Suprapubic skin (tissue), 4 donors: ENCODE measurements around the gene NECAB3. TPM values are rescaled to one million over a fixed set of nuclear protein-coding genes. Genes with fewer than 3 reads are reported as not detected.

Experiments used
- DNase-seq, 2 donors: peaks; one replicate each; pipeline ENCODE4 v3.0.0-alpha.2; 2019; ENCODE audit warnings: low spot score in 2 of 2
- H3K27ac ChIP-seq: fragments of 200-600 bp; sonication (generic); one replicate; pipeline ENCODE4 v1.5.1; 2019
- H3K27me3 ChIP-seq: fragments of 200-600 bp; sonication (generic); one replicate; pipeline ENCODE4 v1.5.1; 2019
- H3K36me3 ChIP-seq: fragments of 200-600 bp; sonication (generic); one replicate; pipeline ENCODE4 v1.5.1; 2019
- H3K4me1 ChIP-seq: fragments of 200-600 bp; sonication (generic); one replicate; pipeline ENCODE4 v1.5.1; 2019
- H3K4me3 ChIP-seq: fragments of 200-600 bp; sonication (generic); one replicate; pipeline ENCODE4 v1.5.1; 2019; ENCODE audit warnings: mild to moderate bottlenecking
- H3K9me3 ChIP-seq: fragments of 200-600 bp; sonication (generic); one replicate; pipeline ENCODE4 v1.5.1; 2019
- EP300 ChIP-seq: sonication (generic); formaldehyde crosslinking; IDR thresholded peaks from one replicate; pipeline ENCODE4 v1.6.1; 2017; ENCODE audit warnings: antibody characterized with exemption
- POLR2A ChIP-seq, 2 donors: fragments of 450-650 bp; IDR thresholded peaks; one replicate each; pipeline ENCODE4 v1.6.1; 2017; ENCODE audit warnings: antibody characterized with exemption in 2 of 2, mild to moderate bottlenecking in 2 of 2, moderate library complexity in 2 of 2
- POLR2AphosphoS5 ChIP-seq, 3 donors: sonication (generic); formaldehyde crosslinking; IDR thresholded peaks; one replicate each; pipeline ENCODE4 v1.6.1; 2017; ENCODE audit warnings: antibody characterized with exemption in 3 of 3
- whole genome bisulfite sequencing: methylation state at CpG from one replicate; pipeline ENCODE4 v1.1.5; 2018; 5-methylcytosine and 5-hydroxymethylcytosine counted together
- total RNA-seq, 4 donors: library from RNA; depleted of rRNA; stranded (reverse); fragments of >200 nt; gene quantifications; one replicate each; pipeline ENCODE4 v1.1.0, GENCODE V29; 2016
- TF ChIP-seq, protein P1 (sequence below), 2 donors: fragments of 200-600 bp in 1 of 2; fragments of 450-650 bp in 1 of 2; sonication (generic) in 1 of 2; IDR thresholded peaks; one replicate each; pipeline ENCODE4 v1.5.1; 2016 to 2019; ENCODE audit warnings: antibody characterized with exemption in 2 of 2, mild to moderate bottlenecking in 1 of 2, moderate library complexity in 1 of 2

The NECAB3 gene
- total RNA-seq, 4 donors from 2014 or later, result 19.9 to 37.5 (median 22.1) TPM

DNA sequence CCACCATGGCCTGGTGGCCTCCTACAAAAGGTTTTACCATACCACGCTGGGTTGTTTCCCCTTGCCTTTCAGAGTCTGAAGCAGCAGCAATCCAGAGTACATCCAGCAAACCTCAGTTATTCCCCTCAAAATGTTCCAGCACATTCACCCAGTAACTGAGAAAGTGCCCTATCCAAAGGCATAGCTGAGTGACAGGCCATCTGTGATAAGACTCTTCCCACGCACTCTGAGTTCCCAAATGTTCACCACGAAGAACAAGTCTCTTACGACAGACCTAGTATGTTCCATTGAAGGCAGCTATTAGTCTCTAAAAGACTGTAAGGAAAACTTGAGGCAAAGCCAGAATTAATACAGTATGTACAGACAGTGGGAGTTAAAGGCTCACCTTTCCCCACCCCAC, 43.7 kb downstream of the NECAB3 start:
- Histone ChIP-seq H3K4me3 (no peak overlapping the region), H3K9me3 (no peaks in the 10 kb centered on the region), H3K36me3 (peaks cover 77% of the 10 kb centered on the region), H3K4me1 (no peaks in the 10 kb centered on the region), H3K27ac (no peak overlapping the region), H3K27me3 (no peaks in the 10 kb centered on the region)
- TF ChIP-seq, protein P1, sequence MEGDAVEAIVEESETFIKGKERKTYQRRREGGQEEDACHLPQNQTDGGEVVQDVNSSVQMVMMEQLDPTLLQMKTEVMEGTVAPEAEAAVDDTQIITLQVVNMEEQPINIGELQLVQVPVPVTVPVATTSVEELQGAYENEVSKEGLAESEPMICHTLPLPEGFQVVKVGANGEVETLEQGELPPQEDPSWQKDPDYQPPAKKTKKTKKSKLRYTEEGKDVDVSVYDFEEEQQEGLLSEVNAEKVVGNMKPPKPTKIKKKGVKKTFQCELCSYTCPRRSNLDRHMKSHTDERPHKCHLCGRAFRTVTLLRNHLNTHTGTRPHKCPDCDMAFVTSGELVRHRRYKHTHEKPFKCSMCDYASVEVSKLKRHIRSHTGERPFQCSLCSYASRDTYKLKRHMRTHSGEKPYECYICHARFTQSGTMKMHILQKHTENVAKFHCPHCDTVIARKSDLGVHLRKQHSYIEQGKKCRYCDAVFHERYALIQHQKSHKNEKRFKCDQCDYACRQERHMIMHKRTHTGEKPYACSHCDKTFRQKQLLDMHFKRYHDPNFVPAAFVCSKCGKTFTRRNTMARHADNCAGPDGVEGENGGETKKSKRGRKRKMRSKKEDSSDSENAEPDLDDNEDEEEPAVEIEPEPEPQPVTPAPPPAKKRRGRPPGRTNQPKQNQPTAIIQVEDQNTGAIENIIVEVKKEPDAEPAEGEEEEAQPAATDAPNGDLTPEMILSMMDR (IDR thresholded peaks at IDR 0.05), result no peak
- TF ChIP-seq POLR2AphosphoS5 (IDR thresholded peaks at IDR 0.05) (no peak), POLR2A (IDR thresholded peaks at IDR 0.05) (no peak), EP300 (no peak)
- WGBS, result 92% methylated on average over 4 of the region's 4 CpGs
- DNase-seq, result no peak

DNA sequence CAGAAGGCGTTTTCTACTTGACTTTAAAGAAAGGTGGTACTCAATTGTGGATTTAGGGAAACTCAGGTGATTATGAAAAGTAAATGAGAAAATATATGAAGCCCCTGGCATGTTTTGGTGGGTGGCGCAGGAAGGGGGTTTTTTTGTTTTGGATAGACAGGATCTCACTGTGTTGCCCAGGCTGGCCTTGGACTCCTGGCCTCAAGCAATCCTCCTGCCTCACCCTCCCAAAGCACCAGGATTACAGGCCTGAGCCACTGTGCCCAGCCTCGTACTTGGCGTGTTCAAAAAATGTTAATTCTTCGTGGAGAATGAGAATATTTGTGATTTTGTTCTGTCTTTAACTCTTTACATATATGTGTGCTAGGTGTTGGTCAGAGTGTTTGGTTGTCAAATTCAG, 44.2 kb downstream of the NECAB3 start:
- Histone ChIP-seq H3K27me3 (no peaks in the 10 kb centered on the region), H3K9me3 (no peaks in the 10 kb centered on the region), H3K27ac (no peak overlapping the region), H3K4me3 (no peak overlapping the region), H3K36me3 (peaks cover 81% of the 10 kb centered on the region), H3K4me1 (no peaks in the 10 kb centered on the region)
- no peak for DNase-seq
- WGBS, result 90% methylated on average over 5 of the region's 5 CpGs
- TF ChIP-seq, protein P1 (IDR thresholded peaks at IDR 0.05), result no peak

DNA sequence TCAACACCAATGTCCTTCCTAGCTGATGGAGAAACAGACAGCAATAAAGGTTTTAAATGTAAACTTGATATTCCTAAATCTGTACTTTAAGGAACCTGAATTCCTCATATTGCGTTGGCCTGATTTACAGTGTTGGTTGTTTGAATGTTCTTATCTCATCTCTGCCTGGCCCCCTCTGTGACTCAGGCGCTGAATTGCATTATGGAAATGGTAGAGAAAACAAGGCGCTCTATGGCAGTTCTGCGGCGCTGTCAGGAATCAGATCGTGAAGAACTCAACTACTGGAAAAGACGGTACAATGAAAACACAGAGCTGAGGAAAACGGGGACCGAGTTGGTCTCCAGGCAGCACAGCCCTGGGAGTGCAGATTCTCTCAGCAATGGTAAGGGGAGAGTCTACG, 44.7 kb downstream of the NECAB3 start:
- Histone ChIP-seq H3K27me3 (no peaks in the 10 kb centered on the region), H3K27ac (no peak overlapping the region)

DNA sequence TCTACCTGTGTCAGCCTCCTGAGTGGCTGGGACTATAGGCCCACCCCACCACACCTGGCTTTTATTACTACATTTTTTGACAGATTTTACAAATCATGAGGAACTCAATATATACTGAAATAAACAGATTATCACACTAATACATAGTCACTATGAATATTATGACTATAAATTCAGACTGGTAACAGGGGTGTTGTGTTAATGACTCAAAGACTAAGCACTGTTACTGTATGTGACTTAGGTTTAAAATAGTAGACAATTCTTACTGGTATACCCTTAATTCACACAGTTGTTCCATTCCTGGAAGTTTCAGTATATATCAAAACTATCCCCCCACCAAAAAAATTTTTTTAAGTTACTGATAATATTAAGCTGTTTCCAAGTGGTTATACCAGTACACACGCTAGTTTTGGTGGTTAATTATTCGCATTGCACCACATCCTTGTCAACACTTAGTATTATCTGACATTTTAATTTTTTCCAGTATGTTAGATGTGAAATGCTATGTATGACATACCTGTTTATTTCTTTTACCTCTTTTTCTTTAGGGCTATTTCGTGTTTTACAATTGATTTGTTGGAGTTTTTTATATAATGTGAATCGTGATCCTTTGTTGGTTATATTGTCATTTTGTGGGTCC, 46.5 kb downstream of the NECAB3 start:
- TF ChIP-seq, protein P1 (IDR thresholded peaks at IDR 0.05), result no peak
- no peak for TF ChIP-seq POLR2A (IDR thresholded peaks at IDR 0.05)
- no peak for TF ChIP-seq EP300
- no peak for TF ChIP-seq POLR2AphosphoS5 (IDR thresholded peaks at IDR 0.05)
- 98% methylated on average over 4 of the region's 4 CpGs for WGBS
- DNase-seq, result no peak
- Histone ChIP-seq H3K4me3 (no peak overlapping the region), H3K27ac (no peak overlapping the region), H3K27me3 (no peaks in the 10 kb centered on the region), H3K4me1 (no peaks in the 10 kb centered on the region), H3K36me3 (peaks cover 86% of the 10 kb centered on the region), H3K9me3 (no peaks in the 10 kb centered on the region)

More for the DNA sequence above, 44.7 kb downstream of the NECAB3 start:
- no peaks in the 10 kb centered on the region for H3K9me3 ChIP-seq
- WGBS, result 96% methylated on average over 10 of the region's 10 CpGs
- no peak overlapping the region for H3K4me3 ChIP-seq
- no peak for DNase-seq
- H3K4me1 ChIP-seq, result no peaks in the 10 kb centered on the region
- peaks cover 86% of the 10 kb centered on the region for H3K36me3 ChIP-seq
- TF ChIP-seq, protein P1 (IDR thresholded peaks at IDR 0.05), result no peak
- TF ChIP-seq POLR2A (IDR thresholded peaks at IDR 0.05) (no peak), POLR2AphosphoS5 (IDR thresholded peaks at IDR 0.05) (no peak), EP300 (no peak)

DNA sequence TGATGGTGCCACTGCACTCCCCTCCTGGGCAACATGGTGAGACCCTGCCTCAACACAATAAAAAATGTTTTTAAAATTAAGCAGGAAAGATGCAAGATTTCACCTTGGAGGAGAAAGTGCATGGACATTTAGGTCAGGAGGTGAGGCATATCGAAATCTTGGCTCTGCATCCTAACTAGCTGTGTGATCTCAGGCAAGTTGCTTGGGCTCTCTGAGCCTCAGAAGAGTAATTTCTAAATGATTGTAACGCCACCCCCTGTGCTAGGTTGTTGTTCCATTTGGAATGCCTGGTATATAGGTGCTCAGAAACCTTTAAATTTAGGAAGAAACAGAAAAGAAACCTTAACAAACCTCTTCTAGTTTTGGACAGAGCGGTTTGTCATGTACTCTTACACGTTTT, 48.0 kb downstream of the NECAB3 start:
- 95% methylated on average over 4 of the region's 4 CpGs for WGBS
- H3K27ac ChIP-seq, result no peak overlapping the region
- no peak overlapping the region for H3K4me3 ChIP-seq
- TF ChIP-seq, protein P1 (IDR thresholded peaks at IDR 0.05), result no peak
- TF ChIP-seq POLR2AphosphoS5 (IDR thresholded peaks at IDR 0.05) (no peak), EP300 (no peak), POLR2A (IDR thresholded peaks at IDR 0.05) (no peak)
- no peaks in the 10 kb centered on the region for H3K27me3 ChIP-seq
- no peaks in the 10 kb centered on the region for H3K9me3 ChIP-seq
- no peaks in the 10 kb centered on the region for H3K4me1 ChIP-seq
- peaks cover 75% of the 10 kb centered on the region for H3K36me3 ChIP-seq
- no peak for DNase-seq
